H7 (cell line): ENCODE measurements around the gene BCO2. TPM values are rescaled to one million over a fixed set of nuclear protein-coding genes. Genes with fewer than 3 reads are reported as not detected.

Source experiments
- DNase-seq: peaks from one replicate; pipeline ENCODE4 v3.0.0; 2012
- H3K27me3 ChIP-seq: 2 replicates; pipeline ENCODE4 v1.6.0; 2011; ENCODE audit warnings: mild to moderate bottlenecking, low read length; ENCODE audit not compliant: control insufficient read depth, insufficient read depth
- H3K36me3 ChIP-seq: replicated peaks from 2 replicates; pipeline ENCODE4 v1.5.1; 2011; ENCODE audit warnings: low read length; ENCODE audit not compliant: control insufficient read depth, insufficient read depth
- H3K4me3 ChIP-seq: 2 replicates; pipeline ENCODE4 v1.5.1; 2011; ENCODE audit warnings: low read depth, mild to moderate bottlenecking, control low read depth, low read length, moderate library complexity; ENCODE audit not compliant: insufficient read depth
- total RNA-seq: library from RNA; depleted of rRNA; stranded (reverse); fragments of >200 nt; shearing (Covaris generic); gene quantifications from 2 replicates; pipeline ENCODE4 v1.2.3, GENCODE V29; 2014

The BCO2 gene
- total RNA-seq, 1 experiment from 2014 or later = 0.48 TPM

- DNase-seq = peak; percentile 74
- no peaks in the 10 kb centered on the region for H3K27me3 ChIP-seq
These were observed 44.3 kb downstream of the BCO2 start for GRCh38 chr11:112219476-112220232.

GRCh38 chr11:112221274-112221835, 46.0 kb downstream of the BCO2 start:
- Histone ChIP-seq H3K4me3 (no peak overlapping the region), H3K36me3 (no peaks in the 10 kb centered on the region), H3K27me3 (no peaks in the 10 kb centered on the region)
- no peak for DNase-seq

More at GRCh38 chr11:112219476-112220232, 44.3 kb downstream of the BCO2 start:
- no peaks in the 10 kb centered on the region for H3K36me3 ChIP-seq
- no peak overlapping the region for H3K4me3 ChIP-seq

- H3K36me3 ChIP-seq = no peaks in the 10 kb centered on the region
- H3K4me3 ChIP-seq = no peak overlapping the region
- no peaks in the 10 kb centered on the region for H3K27me3 ChIP-seq
- DNase-seq = no peak
These were observed 47.0 kb downstream of the BCO2 start for GRCh38 chr11:112222303-112222702.

- Histone ChIP-seq H3K36me3 (no peaks in the 10 kb centered on the region), H3K4me3 (no peak overlapping the region), H3K27me3 (no peaks in the 10 kb centered on the region)
- DNase-seq = no peak
These were observed 47.8 kb downstream of the BCO2 start for GRCh38 chr11:112223121-112223520.

GRCh38 chr11:112223754-112224532, 48.6 kb downstream of the BCO2 start:
- DNase-seq = no peak
- Histone ChIP-seq H3K36me3 (no peaks in the 10 kb centered on the region), H3K4me3 (no peak overlapping the region), H3K27me3 (no peaks in the 10 kb centered on the region)

GRCh38 chr11:112225753-112226061, 50.4 kb downstream of the BCO2 start:
- peaks cover 3% of the 10 kb centered on the region for H3K36me3 ChIP-seq
- peak overlapping the region; percentile 80 for H3K4me3 ChIP-seq
- DNase-seq = no peak
- H3K27me3 ChIP-seq = no peaks in the 10 kb centered on the region

- Histone ChIP-seq H3K36me3 (peaks cover 3% of the 10 kb centered on the region), H3K4me3 (peak within 1 kb of the TSS; percentile 80), H3K27me3 (no peaks in the 10 kb centered on the region)
- DNase-seq = peak; percentile 95
These were observed 50.9 kb downstream of the BCO2 start, which contains the start of gene PTS for GRCh38 chr11:112226062-112226830. Gene PTS, plus strand, starts transcription at chr11:112226428. Its CDS starts 16 bp downstream, at chr11:112226444.

GRCh38 chr11:112226831-112227401, 51.6 kb downstream of the BCO2 start:
- Histone ChIP-seq H3K4me3 (peak overlapping the region; percentile 80), H3K27me3 (no peaks in the 10 kb centered on the region), H3K36me3 (peaks cover 3% of the 10 kb centered on the region)
- peak; percentile 32 for DNase-seq

GRCh38 chr11:112227471-112227870, 52.2 kb downstream of the BCO2 start:
- DNase-seq = no peak
- H3K4me3 ChIP-seq = peak overlapping the region; percentile 80; the same call in 1 of the 2 replicates
- H3K27me3 ChIP-seq = no peaks in the 10 kb centered on the region
- H3K36me3 ChIP-seq = peaks cover 3% of the 10 kb centered on the region

- H3K4me3 ChIP-seq = no peak overlapping the region
- H3K27me3 ChIP-seq = no peaks in the 10 kb centered on the region
- peaks cover 3% of the 10 kb centered on the region for H3K36me3 ChIP-seq
- DNase-seq = no peak
These were observed 53.4 kb downstream of the BCO2 start for GRCh38 chr11:112228706-112229105.

- Histone ChIP-seq H3K27me3 (no peaks in the 10 kb centered on the region), H3K36me3 (peaks cover 3% of the 10 kb centered on the region), H3K4me3 (no peak overlapping the region)
- no peak for DNase-seq
These were observed 53.8 kb downstream of the BCO2 start for GRCh38 chr11:112229159-112229558.

GRCh38 chr11:112229746-112230433, 54.6 kb downstream of the BCO2 start:
- no peak for DNase-seq

GRCh38 chr11:112231952-112232351, 56.6 kb downstream of the BCO2 start:
- Histone ChIP-seq H3K36me3 (peaks cover 5% of the 10 kb centered on the region), H3K27me3 (no peaks in the 10 kb centered on the region), H3K4me3 (no peak overlapping the region)
- no peak for DNase-seq

More at GRCh38 chr11:112229746-112230433, 54.6 kb downstream of the BCO2 start:
- H3K4me3 ChIP-seq = no peak overlapping the region
- no peaks in the 10 kb centered on the region for H3K27me3 ChIP-seq
- peaks cover 3% of the 10 kb centered on the region for H3K36me3 ChIP-seq
